ENCODE results near the gene C22orf15.

Gene C22orf15

GRCh38 chr22:23750714-23751440 lies 11.9 kb upstream of the C22orf15 start, which contains the start of gene ZNF70:
Gene ZNF70 (minus strand): TSS chr22:23751112. CDS start chr22:23745140, 5,972 bp downstream.
- DNase-seq = peak; percentile 80

DNA sequence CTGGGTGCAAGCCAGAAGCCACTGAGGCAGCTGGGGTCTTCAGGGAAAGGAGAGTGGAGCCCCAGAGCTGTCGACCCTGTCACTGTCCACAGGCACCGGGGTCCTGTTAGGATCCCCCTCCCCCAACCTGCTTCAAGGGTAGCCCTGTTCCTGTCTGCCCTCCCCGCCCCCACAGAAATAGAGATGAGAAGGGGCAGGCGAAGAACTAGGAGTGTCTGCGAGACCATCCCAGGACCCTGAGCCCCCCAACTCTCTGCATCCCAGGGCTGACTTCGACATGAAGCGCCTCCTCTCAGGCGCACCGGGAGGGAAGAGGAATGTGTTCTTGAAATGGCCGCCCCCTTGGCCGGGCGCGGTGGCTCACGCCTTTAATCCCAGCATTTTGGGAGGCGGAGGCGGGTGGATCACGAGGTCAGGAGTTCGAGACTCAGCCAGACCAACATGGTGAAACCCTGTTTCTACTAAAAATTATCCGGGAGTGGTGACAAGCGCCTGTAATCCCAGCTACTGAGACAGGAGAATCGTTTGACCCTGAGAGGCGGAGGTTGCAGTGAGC lies 11.3 kb upstream of the C22orf15 start:
- peak; percentile 27 for DNase-seq

DNA sequence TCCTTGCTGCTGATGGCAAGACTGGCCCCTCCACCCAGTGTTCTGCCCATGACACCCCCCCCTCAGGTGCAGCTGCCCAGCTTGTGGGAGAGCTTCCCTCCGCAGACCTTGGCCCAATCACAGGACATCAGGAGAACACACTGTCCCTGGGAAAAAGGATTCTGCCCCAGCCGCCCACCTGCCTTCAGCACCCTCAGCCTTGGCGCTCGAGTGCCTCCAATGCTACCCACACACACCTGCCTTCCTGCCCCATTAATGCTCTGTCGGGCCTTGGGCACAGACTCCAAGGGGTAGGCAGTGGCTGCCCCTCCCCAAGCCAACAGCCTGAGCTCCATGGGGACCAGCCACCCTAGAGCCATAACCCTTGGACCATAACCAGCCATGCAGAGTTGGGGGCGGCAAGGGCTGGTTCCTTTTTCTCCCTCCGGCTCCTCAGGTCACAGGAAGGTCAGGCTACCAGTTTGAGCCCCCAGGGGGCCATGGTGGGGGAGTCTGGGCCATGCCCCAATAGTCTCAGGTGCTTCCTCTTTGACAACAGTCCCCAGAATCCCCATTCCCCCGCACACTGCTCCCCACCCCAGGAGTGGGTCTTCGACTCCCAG lies 10.6 kb upstream of the C22orf15 start:
- DNase-seq = no peak

DNA sequence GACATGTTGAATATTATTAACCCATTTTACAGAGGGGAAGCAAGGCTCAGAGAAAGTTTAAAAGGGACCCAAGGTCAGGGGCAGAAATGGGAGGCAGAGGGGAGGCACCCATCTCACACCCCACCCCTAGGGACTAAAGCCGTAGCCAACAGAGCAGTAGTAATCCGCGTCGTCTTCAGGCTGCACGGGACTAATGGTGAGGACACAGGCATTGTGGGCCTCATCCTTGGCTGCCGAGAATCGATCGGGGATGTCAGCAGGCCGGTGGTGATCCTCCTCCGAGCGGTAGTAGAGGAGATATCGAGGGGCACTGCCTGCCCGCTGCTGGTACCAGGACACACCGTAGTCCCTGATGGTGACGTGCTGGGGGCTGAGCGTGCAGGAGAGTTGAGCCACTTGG lies 10.0 kb upstream of the C22orf15 start:
- DNase-seq = no peak

- DNase-seq = no peak
Measured at GRCh38 chr22:23753385-23753784, 9.4 kb upstream of the C22orf15 start.

DNA sequence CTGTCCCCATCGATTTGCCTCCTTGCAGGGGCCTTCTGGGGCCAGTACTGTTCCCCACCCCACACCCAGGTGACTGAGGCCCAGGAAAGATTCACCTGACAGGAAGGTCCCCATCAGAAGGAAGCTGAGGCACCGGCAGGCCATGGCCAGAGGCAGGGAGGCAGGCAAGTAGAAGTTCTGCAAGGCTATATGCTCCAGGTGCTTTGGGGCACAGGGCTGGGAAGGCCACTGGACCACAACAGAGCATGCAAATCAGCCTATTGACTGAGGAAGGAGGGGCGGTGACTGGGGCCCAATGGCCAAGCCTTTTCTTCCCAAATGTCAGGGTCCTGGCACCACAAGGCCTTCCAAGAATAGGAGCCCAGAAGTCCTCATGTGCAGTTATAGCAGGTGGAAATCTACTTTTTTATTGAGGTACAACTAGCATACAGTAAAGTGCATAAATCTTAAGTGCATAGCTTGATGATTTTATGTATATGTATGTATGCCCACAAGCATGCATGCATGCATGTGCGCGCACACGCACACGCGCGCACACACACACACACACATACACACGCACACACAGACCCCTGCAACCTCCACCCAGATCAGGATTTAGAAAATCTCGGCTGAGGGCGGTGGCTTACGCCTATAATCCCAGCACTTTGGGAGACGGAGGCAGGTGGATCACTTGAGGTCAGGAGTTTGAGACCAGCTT lies 8.4 kb upstream of the C22orf15 start, which contains the start of gene VPREB3:
Gene VPREB3 (minus strand): TSS at position 206 of the 700 bp plus-strand sequence. CDS start 62 bp downstream, at position 144.
- DNase-seq = no peak

GRCh38 chr22:23754980-23755636 lies 7.7 kb upstream of the C22orf15 start:
- no peak for DNase-seq

- no peak for DNase-seq
Measured at GRCh38 chr22:23755711-23756110, 7.1 kb upstream of the C22orf15 start.

DNA sequence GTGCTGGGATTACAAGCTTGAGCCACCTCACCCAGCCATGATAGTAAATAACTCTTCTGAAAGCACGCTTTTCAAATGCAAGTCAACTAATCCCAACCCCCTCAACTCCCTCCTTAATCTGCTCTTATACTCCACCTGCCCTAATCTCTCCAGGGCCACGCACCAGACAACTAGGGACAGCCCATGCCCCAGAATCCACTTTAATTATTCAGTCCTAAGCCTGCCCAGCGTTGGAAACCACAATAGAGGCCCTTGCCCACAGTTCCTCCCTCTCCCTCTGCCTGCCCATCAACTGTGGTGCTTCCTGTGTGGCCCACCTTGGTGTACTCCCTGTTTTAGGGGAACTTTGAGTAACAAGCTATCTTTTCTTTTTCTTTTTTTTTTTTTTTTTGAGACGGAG lies 5.9 kb upstream of the C22orf15 start:
- peak; percentile 16 for DNase-seq

- DNase-seq = no peak
Measured at GRCh38 chr22:23759566-23759965, 3.2 kb upstream of the C22orf15 start.

DNA sequence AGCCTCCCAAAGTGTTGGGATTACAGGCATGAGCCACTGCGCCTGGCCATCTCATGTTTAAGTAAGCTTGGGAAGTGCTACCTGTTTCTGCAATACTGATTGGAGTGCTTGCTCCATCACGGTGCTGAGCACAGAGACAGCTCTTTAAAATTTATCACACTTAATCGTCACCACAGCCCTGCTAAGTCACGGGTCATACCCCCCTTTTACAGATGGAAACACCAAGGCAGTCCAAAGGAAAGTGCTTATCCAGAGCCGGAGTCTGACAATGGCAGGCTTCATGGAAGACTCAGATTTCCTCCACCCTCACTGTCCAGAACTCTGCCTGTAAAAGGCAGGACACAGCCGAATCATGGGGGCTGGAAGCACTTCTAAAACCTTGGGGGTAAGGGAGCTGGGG lies 2.7 kb upstream of the C22orf15 start:
- DNase-seq = no peak

GRCh38 chr22:23763579-23763945 lies 772 bp downstream of the C22orf15 start:
- DNase-seq = no peak

DNA sequence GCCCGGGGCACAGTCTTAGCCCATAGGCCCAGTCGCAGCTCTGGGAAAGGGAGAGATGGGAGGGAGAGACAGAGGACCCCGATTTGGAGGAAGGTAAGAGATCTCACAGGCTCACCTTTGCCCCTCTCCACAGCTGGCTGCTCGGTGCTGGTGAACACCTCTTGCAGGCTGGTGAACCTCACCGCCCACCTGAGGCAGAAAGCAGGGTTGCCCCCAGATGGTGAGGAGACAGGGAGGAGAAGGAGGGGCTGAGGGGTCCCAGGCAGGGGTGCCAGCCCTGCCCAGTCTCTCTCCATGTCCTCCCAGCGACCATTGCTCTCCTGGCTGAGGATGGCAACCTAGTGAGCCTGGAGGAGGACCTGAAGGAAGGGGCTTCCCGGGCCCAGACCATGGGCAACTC lies 1.2 kb downstream of the C22orf15 start:
- no peak for DNase-seq

DNA sequence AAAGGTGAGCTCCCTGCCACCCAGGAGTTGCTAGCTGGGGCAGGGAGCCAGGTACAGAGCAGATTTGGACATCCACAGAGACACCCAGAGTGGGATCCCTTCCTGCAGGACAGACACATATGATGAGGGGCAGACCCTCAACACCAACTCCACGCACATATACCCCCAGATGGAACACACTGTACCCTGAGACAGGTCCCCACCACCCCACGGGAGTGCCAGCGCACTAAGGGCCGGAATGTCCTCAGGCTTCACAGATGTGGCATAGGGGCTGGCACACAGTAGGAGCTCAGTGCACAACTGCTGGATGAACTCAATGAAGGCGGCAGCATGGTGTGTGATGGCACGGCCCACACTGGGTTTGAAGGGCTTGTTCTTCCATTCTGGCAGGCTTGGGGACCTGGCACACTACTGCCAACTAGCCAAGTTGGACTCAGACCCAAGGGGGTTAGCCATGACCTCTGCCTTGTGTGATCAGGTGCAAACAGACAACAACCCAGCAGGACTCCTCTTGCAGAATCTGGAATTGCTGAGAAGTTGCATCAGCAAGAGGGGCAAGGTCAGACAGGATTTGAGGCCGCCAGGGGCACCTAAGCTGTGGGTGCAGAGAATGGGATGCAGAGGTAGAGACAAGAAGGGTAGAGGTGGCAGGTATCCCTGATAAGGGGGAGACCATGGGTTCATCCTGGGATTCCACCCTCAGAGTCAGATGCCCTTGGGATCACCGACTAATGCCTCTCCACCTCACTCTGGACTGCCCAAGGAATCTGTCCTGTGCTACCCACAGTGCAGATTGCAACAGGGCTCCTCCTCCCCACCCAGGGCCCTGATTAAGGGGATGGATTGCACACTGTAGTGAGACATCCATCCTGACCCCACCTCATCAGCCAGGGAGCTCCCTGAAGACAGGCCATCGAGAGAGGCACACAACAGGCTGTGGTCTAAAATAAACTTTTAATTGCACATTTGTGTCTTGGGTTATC lies 2.4 kb downstream of the C22orf15 start:
- DNase-seq = no peak

DNA sequence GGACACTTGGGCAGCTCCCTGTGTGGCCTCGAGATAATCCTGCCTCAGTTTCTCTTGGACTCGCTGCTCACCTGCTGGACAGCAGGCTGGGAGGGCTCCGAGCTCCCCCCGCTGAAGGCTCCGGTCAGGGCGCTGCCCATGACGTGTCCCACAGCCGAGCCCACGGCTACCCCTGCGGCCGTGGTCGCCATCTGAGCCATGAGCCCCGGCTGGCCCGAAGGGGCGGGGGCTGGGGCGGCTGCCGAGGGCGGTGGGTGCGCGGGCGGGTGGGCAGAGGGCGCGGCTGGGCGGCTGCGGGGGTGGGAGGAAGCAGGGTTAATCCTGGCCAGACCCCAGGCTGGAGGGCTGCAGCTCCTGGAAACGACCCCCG lies 4.5 kb downstream of the C22orf15 start:
- no peak for DNase-seq

DNA sequence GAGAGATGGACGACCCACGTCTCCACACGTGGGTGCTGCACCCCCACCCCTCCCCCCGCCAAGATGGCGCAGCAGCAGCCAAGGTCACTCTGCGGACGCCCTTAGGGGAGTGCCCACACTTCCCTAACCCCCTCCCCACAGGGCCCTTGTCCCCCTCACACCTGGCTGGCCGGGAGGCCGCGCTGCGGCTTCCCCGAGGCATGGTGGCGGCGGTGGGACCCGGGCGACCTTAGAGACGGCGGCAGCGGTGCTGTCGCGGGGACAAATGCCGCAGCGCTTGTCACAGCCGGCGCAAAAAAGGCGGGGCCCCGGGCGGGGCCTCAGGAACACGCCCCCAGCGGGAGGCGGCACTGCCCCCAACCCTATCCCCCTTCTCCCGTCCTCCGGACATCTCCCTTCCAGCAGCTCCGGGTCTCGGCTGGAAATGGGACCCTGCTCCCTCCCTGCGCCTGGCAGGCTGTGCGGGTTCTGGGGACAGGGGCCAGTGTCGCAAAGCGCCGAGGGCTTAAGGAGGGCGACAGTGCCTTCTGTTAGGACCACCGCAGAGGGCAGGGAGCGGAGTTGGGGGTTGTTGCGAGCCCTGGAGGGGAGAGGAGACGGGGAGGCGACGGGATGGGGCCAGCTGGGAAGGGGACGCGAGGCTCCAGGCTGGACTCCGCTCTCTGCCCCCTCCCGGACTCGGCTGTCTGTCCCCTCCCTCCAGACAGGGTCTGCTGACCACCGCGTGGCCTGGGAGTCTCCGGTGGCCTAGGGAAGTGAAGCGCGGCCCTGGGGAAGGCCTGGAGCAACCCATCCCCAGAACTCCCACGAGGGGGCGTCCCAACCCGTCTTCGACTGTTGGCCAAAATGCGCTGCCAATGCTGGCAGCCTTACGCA lies 5.1 kb downstream of the C22orf15 start, which contains the start of gene CHCHD10:
Gene CHCHD10 (minus strand): TSS at position 300 of the 876 bp plus-strand sequence. CDS start 98 bp downstream, at position 202.
- DNase-seq = peak; percentile 83

DNA sequence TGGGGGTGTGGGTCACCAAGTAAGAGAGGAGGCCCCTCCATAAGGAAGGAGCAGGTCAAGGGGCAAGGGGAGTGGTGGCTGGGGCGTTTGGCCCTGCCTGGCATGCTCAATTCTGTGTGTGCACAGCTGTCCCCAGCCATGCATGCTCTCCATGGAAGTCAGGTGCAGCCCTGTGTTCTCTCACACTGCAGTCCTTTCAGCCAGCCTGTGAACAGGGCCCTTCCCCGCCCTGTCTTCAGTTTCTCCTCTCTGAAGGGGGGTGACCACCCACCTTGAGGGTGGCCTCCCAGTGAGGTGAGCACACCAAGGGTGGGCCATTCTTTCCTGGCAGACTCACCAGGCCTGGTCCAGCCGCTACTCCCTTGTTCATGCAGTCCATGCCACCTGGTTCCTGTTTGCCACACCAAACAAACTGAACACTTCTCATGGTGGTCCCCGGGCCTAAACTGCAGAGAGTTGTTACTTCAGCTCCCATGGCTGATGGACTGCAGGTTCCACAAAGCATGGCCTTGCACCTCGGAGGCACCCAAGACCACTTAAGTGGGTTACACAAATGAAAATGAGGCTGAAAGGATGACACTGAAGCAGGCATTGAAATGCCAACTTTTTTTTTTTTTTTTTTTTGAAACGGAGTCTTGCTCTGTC lies 6.7 kb downstream of the C22orf15 start:
- DNase-seq = no peak

DNA sequence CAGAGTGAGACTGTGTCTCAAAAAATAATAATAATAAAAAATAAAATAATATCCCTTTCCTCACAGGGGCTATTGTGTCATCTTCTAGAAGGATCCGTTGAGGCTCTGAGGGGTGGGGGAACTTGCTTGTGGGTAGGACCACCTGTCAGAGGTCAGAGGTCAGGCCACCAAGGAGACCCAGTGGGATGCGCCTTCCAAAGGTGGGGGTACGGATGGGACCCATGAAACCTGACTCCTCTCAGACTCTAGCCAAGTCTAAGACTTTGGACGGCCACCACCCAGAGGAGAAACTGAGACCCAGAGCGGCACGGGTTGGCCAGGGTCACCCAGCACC lies 9.5 kb downstream of the C22orf15 start:
- DNase-seq = no peak

GRCh38 chr22:23772649-23773473 lies 10.1 kb downstream of the C22orf15 start, which contains the start of gene MMP11:
Gene MMP11 (plus strand): TSS chr22:23772849. CDS start chr22:23772871, 22 bp downstream.
- peak; percentile 38 for DNase-seq
